ENCODE measurements around the gene GBP3. TPM values are rescaled to one million over a fixed set of nuclear protein-coding genes. Genes with fewer than 3 reads are reported as not detected.
A peak's percentile ranks its signal among the peaks of the same experiment; 100 is the strongest.

GBP3 gene
- total RNA-seq, 1 experiment from 2014 or later: 0.48 TPM

- POLR2A ChIA-PET: no interaction called here
- H3K4me3 ChIP-seq (ENCODE audit: low read depth, low read length): no peak overlapping the region
- no peaks in the 10 kb centered on the region for H3K36me3 ChIP-seq (ENCODE audit: control insufficient read depth, insufficient read depth, low read length)
- TF ChIP-seq CTCF (IDR thresholded peaks at IDR 0.05; ENCODE audit: insufficient read depth in 1 of 2, low read depth in 1 of 2, low read length in 1 of 2, severe bottlenecking in 1 of 2, unreplicated experiment in 1 of 2): peak in 1 of 2 experiments; percentile 39
- no TSS peak for BruUV-seq (replicated peaks)
- no peaks in the 10 kb centered on the region for H3K27me3 ChIP-seq (replicated peaks; ENCODE audit: control insufficient read depth, insufficient read depth, low read length)
- no peak overlapping the region for H3K4me3 Mint-ChIP-seq (ENCODE audit: unreplicated experiment)
- peaks cover 5% of the 10 kb centered on the region; the same call in 1 of the 2 replicates for H3K4me1 ChIP-seq
- H3K27me3 Mint-ChIP-seq (ENCODE audit: insufficient read depth, unreplicated experiment): no peaks in the 10 kb centered on the region
- no peaks in the 10 kb centered on the region for H3K9me3 Mint-ChIP-seq (ENCODE audit: unreplicated experiment)
- no peaks in the 10 kb centered on the region for H3K4me1 Mint-ChIP-seq (ENCODE audit: low read depth, unreplicated experiment)
- H3K9me3 ChIP-seq: no peaks in the 10 kb centered on the region
- DNase-seq: peak in 1 of 2 experiments; percentile 53
- no peak overlapping the region for H3K27ac Mint-ChIP-seq (ENCODE audit: unreplicated experiment)
- no peaks in the 10 kb centered on the region for H3K36me3 Mint-ChIP-seq (ENCODE audit: insufficient read depth, unreplicated experiment)
- intact Hi-C loops (cut with micrococcal nuclease; ENCODE audit: unreplicated experiment): loop anchor here (1.0 to 5.0 kb wide), 5 partner anchors 74 to 457 kb away; no protein-coding TSS in a partner anchor
- CTCF ChIA-PET: no interaction called here
These were observed 23.9 kb downstream of the GBP3 start for GRCh38 chr1:88998716-88999115.

- peaks cover 7% of the 10 kb centered on the region for H3K4me1 Mint-ChIP-seq (ENCODE audit: low read depth, unreplicated experiment)
- no peak overlapping the region for H3K27ac Mint-ChIP-seq (ENCODE audit: unreplicated experiment)
- TF ChIP-seq CTCF (IDR thresholded peaks at IDR 0.05; ENCODE audit: insufficient read depth in 1 of 2, low read depth in 1 of 2, low read length in 1 of 2, severe bottlenecking in 1 of 2, unreplicated experiment in 1 of 2): no peak
- no peak for DNase-seq
- Histone ChIP-seq H3K36me3 (ENCODE audit: control insufficient read depth, insufficient read depth, low read length) (no peaks in the 10 kb centered on the region), H3K4me3 (ENCODE audit: low read depth, low read length) (no peak overlapping the region), H3K27me3 (replicated peaks; ENCODE audit: control insufficient read depth, insufficient read depth, low read length) (no peaks in the 10 kb centered on the region), H3K9me3 (no peaks in the 10 kb centered on the region), H3K4me1 (peaks cover 10% of the 10 kb centered on the region)
- intact Hi-C loops (cut with micrococcal nuclease; ENCODE audit: unreplicated experiment): no loop called here
- ChIA-PET POLR2A (no interaction called here), CTCF (no interaction called here)
- H3K4me3 Mint-ChIP-seq (ENCODE audit: unreplicated experiment): no peak overlapping the region
- BruUV-seq (replicated peaks): no TSS peak
- H3K27me3 Mint-ChIP-seq (ENCODE audit: insufficient read depth, unreplicated experiment): no peaks in the 10 kb centered on the region
- H3K9me3 Mint-ChIP-seq (ENCODE audit: unreplicated experiment): no peaks in the 10 kb centered on the region
- no peaks in the 10 kb centered on the region for H3K36me3 Mint-ChIP-seq (ENCODE audit: insufficient read depth, unreplicated experiment)
These were observed 32.2 kb downstream of the GBP3 start for GRCh38 chr1:88990426-88990825.

- Histone ChIP-seq H3K4me3 (ENCODE audit: low read depth, low read length) (no peak overlapping the region), H3K36me3 (ENCODE audit: control insufficient read depth, insufficient read depth, low read length) (no peaks in the 10 kb centered on the region), H3K4me1 (no peaks in the 10 kb centered on the region), H3K9me3 (no peaks in the 10 kb centered on the region), H3K27me3 (replicated peaks; ENCODE audit: control insufficient read depth, insufficient read depth, low read length) (no peaks in the 10 kb centered on the region)
- ChIA-PET POLR2A (no interaction called here), CTCF (no interaction called here)
- no TSS peak for BruUV-seq (replicated peaks)
- DNase-seq: no peak
- intact Hi-C loops (cut with micrococcal nuclease; ENCODE audit: unreplicated experiment): no loop called here
- Mint-ChIP-seq H3K36me3 (ENCODE audit: insufficient read depth, unreplicated experiment) (peaks cover 15% of the 10 kb centered on the region), H3K4me1 (ENCODE audit: low read depth, unreplicated experiment) (peaks cover 7% of the 10 kb centered on the region), H3K27me3 (ENCODE audit: insufficient read depth, unreplicated experiment) (no peaks in the 10 kb centered on the region), H3K4me3 (ENCODE audit: unreplicated experiment) (no peak overlapping the region), H3K9me3 (ENCODE audit: unreplicated experiment) (no peaks in the 10 kb centered on the region), H3K27ac (ENCODE audit: unreplicated experiment) (no peak overlapping the region)
- TF ChIP-seq CTCF (IDR thresholded peaks at IDR 0.05; ENCODE audit: insufficient read depth in 1 of 2, low read depth in 1 of 2, low read length in 1 of 2, severe bottlenecking in 1 of 2, unreplicated experiment in 1 of 2): no peak
These were observed 37.0 kb downstream of the GBP3 start for GRCh38 chr1:88985692-88986091.
